SK-N-MC (cell line): ENCODE data around the gene SH2D2A.

Experiments
- EZH2 ChIP-seq: fragments of 200-600 bp; sonication (generic); IDR thresholded peaks from one replicate; pipeline ENCODE4 v1.6.1; 2017; ENCODE audit warnings: antibody characterized with exemption
- POLR2AphosphoS5 ChIP-seq: IDR thresholded peaks from 2 replicates; pipeline ENCODE4 v1.6.1; 2012; ENCODE audit warnings: mild to moderate bottlenecking, low read depth, low read length, borderline replicate concordance

- TF ChIP-seq POLR2AphosphoS5 = no peak
- no peak for TF ChIP-seq EZH2
These were observed 26.1 kb upstream of the SH2D2A start for GRCh38 chr1:156842618-156843300.
